GM12878 (cell line): ENCODE results near the gene ZNF408. TPM values are rescaled to one million over a fixed set of nuclear protein-coding genes. Genes with fewer than 3 reads are reported as not detected.

Experiments
- ASH2L ChIP-seq: fragments of 300-600, 200-600 bp; sonication (generic); IDR thresholded peaks from 2 replicates; pipeline ENCODE4 v1.6.1; 2017; ENCODE audit warnings: low read depth, mild to moderate bottlenecking, borderline replicate concordance
- E4F1 ChIP-seq: fragments of 450-650 bp; IDR thresholded peaks from 2 replicates; pipeline ENCODE4 v1.6.1; 2018; ENCODE audit warnings: borderline replicate concordance, mild to moderate bottlenecking; ENCODE audit not compliant: partially characterized antibody
- HDAC6 ChIP-seq: fragments of 200-600 bp; sonication (generic); IDR thresholded peaks from one replicate; pipeline ENCODE4 v1.8.0; 2017; ENCODE audit warnings: antibody characterized with exemption; ENCODE audit not compliant: unreplicated experiment
- HDGF ChIP-seq: fragments of 450-650 bp; IDR thresholded peaks from 2 replicates; pipeline ENCODE4 v1.6.1; 2016; ENCODE audit warnings: antibody characterized with exemption
- IKZF1 ChIP-seq: fragments of 450-650 bp; conservative IDR thresholded peaks from 2 replicates; pipeline ENCODE4 v1.6.1; 2017; ENCODE audit warnings: antibody characterized with exemption, mild to moderate bottlenecking
- IRF4 ChIP-seq: IDR thresholded peaks from 2 replicates; pipeline ENCODE4 v1.6.1; 2011; ENCODE audit warnings: low read depth, low read length
- NBN ChIP-seq: fragments of 450-650 bp; IDR thresholded peaks from 2 replicates; pipeline ENCODE4 v1.6.1; 2016
- PKNOX1 ChIP-seq: fragments of 450-650 bp; IDR thresholded peaks from 2 replicates; pipeline ENCODE4 v1.6.1; 2016; ENCODE audit warnings: mild to moderate bottlenecking
- POLR2AphosphoS5 ChIP-seq: IDR thresholded peaks from 2 replicates; pipeline ENCODE4 v1.6.1; 2011; ENCODE audit warnings: mild to moderate bottlenecking, low read length, inconsistent platforms
- RAD21 ChIP-seq: IDR thresholded peaks from 2 replicates; pipeline ENCODE4 v1.6.1; 2011; ENCODE audit warnings: mild to moderate bottlenecking, low read depth, low read length, moderate library complexity; ENCODE audit not compliant: insufficient read depth
- RELA ChIP-seq: fragments of 450-650 bp; IDR thresholded peaks from 2 replicates; pipeline ENCODE4 v1.8.0; 2014; ENCODE audit warnings: borderline replicate concordance; ENCODE audit not compliant: partially characterized antibody
- RELB ChIP-seq: fragments of 450-650 bp; IDR thresholded peaks from 2 replicates; pipeline ENCODE4 v1.6.1; 2017; ENCODE audit warnings: low read depth, mild to moderate bottlenecking, moderate library complexity
- SIN3A ChIP-seq: IDR thresholded peaks from 2 replicates; pipeline ENCODE4 v1.6.1; 2012; ENCODE audit warnings: low read depth, low read length, improper control_type of control experiment
- SMARCA5 ChIP-seq: fragments of 450-650 bp; IDR thresholded peaks from 2 replicates; pipeline ENCODE4 v1.6.1; 2017; ENCODE audit warnings: mild to moderate bottlenecking
- YY1 ChIP-seq: IDR thresholded peaks from 2 replicates; pipeline ENCODE4 v1.6.1; 2011; ENCODE audit warnings: low read depth, mild to moderate bottlenecking, low read length
- ZBTB4 ChIP-seq: fragments of 450-650 bp; formaldehyde crosslinking; IDR thresholded peaks from 2 replicates; pipeline ENCODE4 v1.4.0; 2022; ENCODE audit warnings: mild to moderate bottlenecking, moderate library complexity
- polyA plus RNA-seq, 11 experiments: library from polyadenylated mRNA; depleted of rRNA in 4 of 11; unstranded in 6 of 11; stranded (reverse) in 5 of 11; fragments of >200 nt; fragmentation: Nextera tagmentation in 4 of 11; fragmentation: Illumina TruSeq in 1 of 11; extraction: Ambion mirVana in 4 of 11; extraction: Trizol in 1 of 11; gene quantifications; 1 replicate in 1 of 11; 2 replicates in 10 of 11; pipeline versions ENCODE4 v1.2.1 to v1.2.3, GENCODE V29; 2011 to 2016; ENCODE audit warnings: inconsistent platforms in 2 of 11, missing spikeins in 2 of 11, low read depth in 1 of 11
- total RNA-seq, 4 experiments: library from RNA; depleted of rRNA in 3 of 4; stranded (reverse); fragments of >200 nt in 3 of 4; fragmentation: Illumina TruSeq in 1 of 4; extraction: Trizol in 1 of 4; gene quantifications; 2 replicates each; pipeline versions ENCODE4 v1.2.1 to v1.2.3, GENCODE V29; 2013 to 2021

The ZNF408 gene
- total and polyA plus RNA-seq, 10 of the 15 experiments (the other 5 are each of a cell fraction or from before 2014, with no cell fraction given) = 0.19 to 11.3 (median 7.2) TPM

- peak; percentile 81 for TF ChIP-seq E4F1
- TF ChIP-seq RELA = peak; percentile 72
- peak; percentile 91 for TF ChIP-seq ASH2L
- peak; percentile 85 for TF ChIP-seq YY1
- TF ChIP-seq SIN3A = peak; percentile 43; the same call in 1 of the 2 replicates
- peak; percentile 78 for TF ChIP-seq HDGF
- TF ChIP-seq HDAC6 = no peak
- peak; percentile 93 for TF ChIP-seq PKNOX1
- no peak for TF ChIP-seq RAD21
- peak; percentile 100 for TF ChIP-seq RELB
- peak; percentile 84 for TF ChIP-seq POLR2AphosphoS5
- no peak for TF ChIP-seq ZBTB4 (CRISPR knock-in tag)
- peak; percentile 99 for TF ChIP-seq NBN
- TF ChIP-seq SMARCA5 = no peak; the same call in 1 of the 2 replicates
- TF ChIP-seq IRF4 = peak; percentile 78
- TF ChIP-seq IKZF1 = peak; percentile 99
These were observed at the start of gene ZNF408, which contains the start of gene ARHGAP1 (continued) for GRCh38 chr11:46700241-46701077.
